Iris pigment epithelial cell (primary cell): ENCODE data around the gene ARHGAP26.
"Not testable (repeated sequence)": the region's sequence is repeated elsewhere in the genome, so short reads cannot be mapped to it uniquely, and the experiment has no call there.

Source experiments
- DNase-seq: peaks from one replicate; pipeline ENCODE4 v3.0.0-alpha.2; 2011; ENCODE audit warnings: low read depth

Gene ARHGAP26

DNA sequence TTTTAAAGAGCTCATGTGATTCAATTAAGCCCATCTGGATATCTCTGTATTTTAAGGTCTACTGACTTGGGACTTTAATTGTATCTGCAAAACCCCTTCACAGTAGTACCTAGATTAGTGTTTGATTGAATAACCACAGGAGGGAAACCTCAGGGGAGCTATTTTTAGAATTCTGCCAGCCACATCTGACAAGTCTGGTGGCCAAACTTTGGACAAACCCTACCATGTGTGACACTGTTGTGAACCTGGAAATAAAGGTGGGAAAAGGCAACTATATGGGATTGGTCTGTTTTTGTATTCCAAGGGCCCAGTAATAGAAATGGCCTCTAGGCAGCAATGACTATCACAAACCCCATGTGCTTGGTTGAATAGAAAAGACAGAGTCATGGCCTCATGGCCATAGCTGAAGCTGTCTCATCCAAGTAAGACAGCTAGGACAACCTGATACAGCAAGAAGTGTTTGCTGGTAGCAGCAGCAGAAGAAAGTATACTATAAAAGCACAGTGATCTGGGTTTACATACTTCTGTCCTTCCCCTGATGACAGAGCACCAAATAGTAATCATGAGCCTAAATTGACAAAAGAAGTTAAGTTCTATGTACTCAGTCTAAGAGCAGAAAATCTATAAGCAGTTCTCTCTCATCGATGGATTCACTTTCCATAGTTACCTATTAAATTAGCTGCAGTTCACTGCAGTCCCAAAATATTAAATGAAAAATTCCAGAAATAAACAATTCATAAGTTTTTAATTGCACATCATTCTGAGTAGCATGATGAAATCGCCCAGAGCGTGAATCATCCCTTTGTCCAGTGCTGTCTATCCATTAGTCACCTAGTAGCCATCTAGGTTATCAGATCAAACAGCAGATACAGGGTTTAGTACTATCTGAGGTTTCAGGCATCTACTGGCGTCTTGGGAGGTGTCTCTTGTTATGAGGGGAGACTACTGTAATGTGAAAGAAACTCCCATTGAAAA, 189.8 kb downstream of the ARHGAP26 start:
- peak; percentile 91 for DNase-seq

DNA sequence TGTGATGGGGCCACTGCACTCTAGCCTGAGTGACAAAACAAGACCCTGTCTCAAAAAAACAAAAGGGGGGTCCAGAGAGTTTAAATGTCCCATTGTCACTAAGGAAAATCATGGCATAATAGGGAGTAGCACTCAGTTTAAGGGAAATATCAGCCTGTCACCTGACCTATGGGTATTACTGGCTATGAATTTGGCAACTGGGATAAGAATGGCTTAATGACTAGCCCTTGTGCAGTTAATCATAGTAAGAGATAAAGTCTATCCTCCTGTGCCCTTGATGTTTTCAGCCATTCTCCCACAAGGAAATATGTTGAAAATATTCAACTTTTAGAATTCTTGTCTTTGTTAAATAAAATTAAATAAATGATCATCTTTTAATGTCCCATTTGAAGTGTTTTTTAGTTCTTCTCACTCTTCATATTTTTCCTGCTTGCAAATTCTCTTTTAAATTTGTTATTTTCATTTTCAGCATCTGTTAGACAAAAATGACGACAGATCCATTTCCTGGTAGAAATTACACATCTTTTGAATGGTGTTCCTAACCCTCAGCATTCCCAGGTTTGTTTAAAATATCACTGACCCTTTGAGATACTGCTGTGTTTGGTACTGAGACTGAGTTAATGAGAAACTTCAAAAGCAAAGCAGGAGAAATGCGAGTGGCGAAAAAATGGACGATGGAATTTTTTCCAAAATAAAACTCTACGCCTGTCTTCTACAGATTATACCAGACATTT, 191.4 kb downstream of the ARHGAP26 start:
- DNase-seq = no peak

GRCh38 chr5:142962174-142962533, 192.0 kb downstream of the ARHGAP26 start:
- DNase-seq = no peak

GRCh38 chr5:142965258-142966120, 195.3 kb downstream of the ARHGAP26 start:
- not testable (repeated sequence) for DNase-seq

- DNase-seq = no peak
Measured at GRCh38 chr5:142966121-142966420, 195.9 kb downstream of the ARHGAP26 start.

GRCh38 chr5:142969186-142969585, 199.0 kb downstream of the ARHGAP26 start:
- no peak for DNase-seq

DNA sequence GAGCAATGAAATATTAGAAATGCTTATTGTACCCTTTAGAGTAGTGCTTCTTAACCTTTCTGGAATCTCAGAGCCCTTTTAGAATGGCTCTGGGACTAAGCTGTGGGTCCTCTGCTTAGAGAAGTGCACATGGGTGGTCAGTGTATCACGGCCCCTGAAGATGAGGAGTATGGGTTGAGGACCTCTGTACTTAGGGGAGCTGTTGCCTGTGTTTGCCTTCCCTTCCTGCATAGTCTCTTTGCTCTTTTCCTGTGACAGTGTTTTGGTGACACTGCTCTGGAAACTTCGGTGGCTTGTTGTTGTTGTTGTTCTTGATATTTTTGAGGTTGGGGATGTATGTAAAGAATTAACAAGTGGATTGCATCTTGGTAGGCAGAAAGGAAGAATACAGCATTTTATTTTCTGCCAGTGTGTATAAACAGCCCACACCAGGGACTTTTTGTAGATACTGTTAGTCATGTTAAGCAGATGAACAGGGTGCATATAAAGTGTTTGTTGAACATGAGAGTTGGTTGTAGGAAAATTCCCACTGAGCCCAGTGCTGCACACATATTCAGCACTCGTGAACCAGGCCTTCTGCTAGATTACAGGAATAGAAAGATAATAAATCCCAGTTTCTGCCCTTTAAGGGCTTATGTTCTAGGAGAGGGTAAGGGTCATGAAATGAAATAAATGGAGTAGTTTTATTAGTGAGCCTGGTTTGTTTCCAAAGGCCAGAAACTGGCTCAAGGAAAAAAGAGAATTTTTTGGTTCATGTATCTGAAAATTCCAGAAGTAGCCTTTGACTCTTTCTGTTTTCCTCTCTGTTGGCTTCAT, 199.7 kb downstream of the ARHGAP26 start:
- DNase-seq = no peak

GRCh38 chr5:142970440-142971030, 200.4 kb downstream of the ARHGAP26 start:
- DNase-seq = no peak

GRCh38 chr5:142971303-142972013, 201.3 kb downstream of the ARHGAP26 start:
- no peak for DNase-seq

GRCh38 chr5:142972064-142972570, 201.9 kb downstream of the ARHGAP26 start:
- DNase-seq = no peak

DNA sequence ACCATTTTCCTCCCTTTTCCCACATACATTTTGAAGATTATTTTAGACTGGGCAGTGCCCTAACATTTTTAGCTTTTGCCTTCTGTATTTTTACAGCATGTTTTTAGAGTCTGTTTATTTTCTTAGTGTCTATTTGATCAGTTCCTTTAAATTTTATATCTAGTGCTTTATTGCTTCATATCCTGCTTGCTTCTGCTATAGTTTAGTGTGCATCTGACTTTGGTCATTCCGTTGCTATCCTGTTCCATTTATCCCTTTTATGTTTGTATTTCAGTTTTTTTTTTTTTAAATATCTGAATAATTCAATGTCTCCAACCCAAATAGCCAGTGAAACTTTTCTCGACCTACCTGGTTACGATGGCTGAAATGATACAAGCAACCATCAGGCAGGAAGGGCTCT, 203.8 kb downstream of the ARHGAP26 start:
- DNase-seq = no peak

DNA sequence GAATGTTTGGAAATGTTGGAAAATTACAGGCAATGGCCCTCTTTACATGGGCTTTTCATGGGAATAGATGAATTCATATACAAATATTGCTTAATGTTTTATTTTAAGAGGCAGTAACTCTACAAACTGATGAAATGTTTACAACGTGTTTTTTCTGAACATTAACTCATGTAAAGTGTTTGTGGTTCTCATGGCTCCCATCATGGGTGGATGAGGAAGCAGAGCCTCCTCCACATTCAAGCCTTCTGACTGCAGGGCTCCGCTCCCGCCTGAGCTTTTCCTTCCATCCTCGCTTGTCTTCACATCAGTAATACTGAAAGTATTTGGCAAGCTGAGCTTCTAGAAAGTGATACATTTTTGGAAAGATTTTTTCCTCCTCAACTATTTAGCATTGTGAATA, 204.2 kb downstream of the ARHGAP26 start:
- DNase-seq = no peak

- peak; percentile 44 for DNase-seq
Measured at GRCh38 chr5:142976861-142977260, 206.7 kb downstream of the ARHGAP26 start.

DNA sequence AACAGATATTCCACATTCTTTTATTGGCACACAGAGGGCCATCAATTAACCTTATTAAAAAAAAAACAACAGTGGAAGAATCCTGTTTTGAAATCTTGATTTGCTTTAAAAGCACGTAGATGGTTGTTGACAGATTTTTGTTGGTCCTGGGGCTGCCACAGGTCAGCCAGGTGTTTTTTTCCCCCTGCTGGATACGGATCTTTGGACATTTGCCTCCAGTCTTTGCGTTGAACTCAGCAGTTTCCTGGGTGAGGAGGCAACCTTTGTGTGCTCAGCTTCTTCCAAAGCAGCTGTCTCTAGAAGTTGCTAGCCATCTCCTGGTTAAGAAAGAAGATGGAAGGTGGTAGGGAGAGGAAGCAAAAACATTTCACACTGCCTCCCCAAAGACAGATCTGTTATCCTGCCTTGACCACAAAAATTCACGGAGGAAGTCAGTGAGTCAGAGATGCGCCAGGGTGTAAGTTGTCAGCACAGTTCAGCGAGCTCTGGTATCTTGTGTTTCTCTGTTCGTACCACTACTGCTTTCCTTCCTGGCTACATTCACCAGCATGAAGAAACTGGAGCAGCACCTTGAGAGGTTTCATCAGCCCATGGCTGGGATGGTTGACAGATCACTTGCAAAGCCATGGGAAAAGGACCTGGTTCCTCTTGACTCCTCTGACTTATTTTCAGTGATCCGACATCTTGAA, 207.3 kb downstream of the ARHGAP26 start:
- DNase-seq = peak; percentile 98

DNA sequence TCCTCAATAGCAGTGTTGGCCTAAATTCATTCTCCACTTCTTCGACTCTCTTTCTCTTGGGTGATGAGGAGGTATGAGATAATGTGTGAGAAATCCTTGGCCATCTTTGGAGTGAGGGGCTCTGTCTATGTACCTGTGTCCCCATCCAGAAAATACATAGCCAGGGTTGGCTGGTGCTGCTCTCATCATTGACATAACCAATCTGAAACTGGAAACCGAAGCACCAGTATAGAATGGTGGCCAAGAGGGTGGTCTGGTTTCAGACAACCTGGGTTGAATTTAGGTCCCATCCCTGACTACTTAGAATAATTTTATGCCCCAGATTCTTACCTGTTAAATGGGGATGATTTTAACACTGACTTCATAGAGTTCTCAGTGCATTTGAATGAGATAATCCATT, 208.1 kb downstream of the ARHGAP26 start:
- no peak for DNase-seq

GRCh38 chr5:142978726-142979125, 208.5 kb downstream of the ARHGAP26 start:
- DNase-seq = peak; percentile 67

GRCh38 chr5:142979636-142980035, 209.5 kb downstream of the ARHGAP26 start:
- no peak for DNase-seq

GRCh38 chr5:142981475-142981874, 211.3 kb downstream of the ARHGAP26 start:
- no peak for DNase-seq
